ENCODE data around the gene DIPK2B.

The DIPK2B gene

GRCh38 chrX:45200741-45201234 lies at the start of gene DIPK2B:
Gene DIPK2B, minus strand, starts transcription at chrX:45200876. Its CDS starts 50 bp downstream, at chrX:45200826.
- DNase-seq (ENCODE audit: low spot score) = no peak

GRCh38 chrX:45240301-45240700 lies 39.6 kb upstream of the DIPK2B start:
- no peak for DNase-seq (ENCODE audit: low spot score)

GRCh38 chrX:45238489-45238888 lies 37.8 kb upstream of the DIPK2B start:
- DNase-seq (ENCODE audit: low spot score) = no peak

GRCh38 chrX:45233531-45233930 lies 32.9 kb upstream of the DIPK2B start:
- DNase-seq (ENCODE audit: low spot score) = no peak

- DNase-seq (ENCODE audit: low spot score) = no peak
Observed at GRCh38 chrX:45232139-45232538, 31.5 kb upstream of the DIPK2B start.

- DNase-seq (ENCODE audit: low spot score) = no peak
Observed at GRCh38 chrX:45230410-45230809, 29.7 kb upstream of the DIPK2B start.

- no peak for DNase-seq (ENCODE audit: low spot score)
Observed at GRCh38 chrX:45229348-45229747, 28.7 kb upstream of the DIPK2B start.

- DNase-seq (ENCODE audit: low spot score) = no peak
Observed at GRCh38 chrX:45228126-45228525, 27.4 kb upstream of the DIPK2B start.

GRCh38 chrX:45208121-45208856 lies 7.6 kb upstream of the DIPK2B start:
- no peak for DNase-seq (ENCODE audit: low spot score)

GRCh38 chrX:45202171-45202570 lies 1.5 kb upstream of the DIPK2B start:
- no peak for DNase-seq (ENCODE audit: low spot score)

- no peak for DNase-seq (ENCODE audit: low spot score)
Observed at GRCh38 chrX:45198706-45199105, 2.0 kb downstream of the DIPK2B start.

- DNase-seq (ENCODE audit: low spot score) = no peak
Observed at GRCh38 chrX:45198301-45198700, 2.4 kb downstream of the DIPK2B start.

GRCh38 chrX:45196701-45197100 lies 4.0 kb downstream of the DIPK2B start:
- no peak for DNase-seq (ENCODE audit: low spot score)

- DNase-seq (ENCODE audit: low spot score) = peak; percentile 61
Observed at GRCh38 chrX:45191820-45192409, 8.8 kb downstream of the DIPK2B start.

GRCh38 chrX:45191383-45191782 lies 9.3 kb downstream of the DIPK2B start:
- DNase-seq (ENCODE audit: low spot score) = no peak

GRCh38 chrX:45187731-45188130 lies 12.9 kb downstream of the DIPK2B start:
- peak; percentile 34 for DNase-seq (ENCODE audit: low spot score)

GRCh38 chrX:45186643-45187026 lies 14.0 kb downstream of the DIPK2B start:
- no peak for DNase-seq (ENCODE audit: low spot score)

GRCh38 chrX:45184211-45184610 lies 16.5 kb downstream of the DIPK2B start:
- no peak for DNase-seq (ENCODE audit: low spot score)

- no peak for DNase-seq (ENCODE audit: low spot score)
Observed at GRCh38 chrX:45172890-45173289, 27.8 kb downstream of the DIPK2B start.

- DNase-seq (ENCODE audit: low spot score) = no peak
Observed at GRCh38 chrX:45166781-45167180, 33.9 kb downstream of the DIPK2B start.

- DNase-seq (ENCODE audit: low spot score) = no peak
Observed at GRCh38 chrX:45165726-45166125, 35.0 kb downstream of the DIPK2B start.

GRCh38 chrX:45164995-45165394 lies 35.7 kb downstream of the DIPK2B start:
- DNase-seq (ENCODE audit: low spot score) = no peak

GRCh38 chrX:45164021-45164621 lies 36.6 kb downstream of the DIPK2B start:
- no peak for DNase-seq (ENCODE audit: low spot score)

Measured in putamen (tissue), 1 donor.